ENCODE data around the gene WDR43.
"Not testable (repeated sequence)": the region's sequence is repeated elsewhere in the genome, so short reads cannot be mapped to it uniquely, and the experiment has no call there.

The WDR43 gene

DNA sequence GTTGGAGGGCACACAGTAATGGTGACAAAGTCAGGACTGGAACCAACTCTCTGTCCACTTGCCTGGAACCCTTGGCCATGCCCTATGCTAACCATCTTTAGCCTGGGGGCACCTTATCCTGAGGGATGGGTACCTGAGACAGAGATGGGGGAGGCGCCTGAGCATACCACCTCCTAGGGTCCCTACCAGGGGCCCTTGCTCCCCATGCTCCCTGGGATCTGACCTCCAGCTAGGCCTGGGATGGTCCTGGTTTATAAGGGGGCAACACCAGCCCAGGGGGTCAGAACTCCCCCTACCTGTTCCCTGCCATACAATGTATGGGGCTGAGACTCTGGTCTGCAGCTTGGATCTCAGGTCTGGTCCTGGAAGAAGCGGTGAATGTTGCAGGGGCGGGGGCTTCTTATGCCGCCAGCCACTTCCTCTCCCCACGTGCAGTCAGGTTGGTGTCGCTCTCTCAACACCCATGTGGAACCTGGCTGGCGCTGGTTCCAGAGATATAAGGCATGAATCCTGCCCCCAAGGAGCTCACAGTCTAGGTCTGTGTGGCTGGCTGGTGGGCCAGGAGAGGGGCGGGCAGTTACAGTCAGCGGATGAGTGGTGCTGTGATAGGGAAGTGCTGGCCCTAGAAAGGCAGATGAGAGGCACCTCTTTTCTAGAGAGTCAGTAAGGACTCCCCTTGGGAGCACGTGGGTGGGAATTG lies 82.9 kb downstream of the WDR43 start:
- no peak overlapping the region for H3K27ac ChIP-seq
- TF ChIP-seq, protein P1, sequence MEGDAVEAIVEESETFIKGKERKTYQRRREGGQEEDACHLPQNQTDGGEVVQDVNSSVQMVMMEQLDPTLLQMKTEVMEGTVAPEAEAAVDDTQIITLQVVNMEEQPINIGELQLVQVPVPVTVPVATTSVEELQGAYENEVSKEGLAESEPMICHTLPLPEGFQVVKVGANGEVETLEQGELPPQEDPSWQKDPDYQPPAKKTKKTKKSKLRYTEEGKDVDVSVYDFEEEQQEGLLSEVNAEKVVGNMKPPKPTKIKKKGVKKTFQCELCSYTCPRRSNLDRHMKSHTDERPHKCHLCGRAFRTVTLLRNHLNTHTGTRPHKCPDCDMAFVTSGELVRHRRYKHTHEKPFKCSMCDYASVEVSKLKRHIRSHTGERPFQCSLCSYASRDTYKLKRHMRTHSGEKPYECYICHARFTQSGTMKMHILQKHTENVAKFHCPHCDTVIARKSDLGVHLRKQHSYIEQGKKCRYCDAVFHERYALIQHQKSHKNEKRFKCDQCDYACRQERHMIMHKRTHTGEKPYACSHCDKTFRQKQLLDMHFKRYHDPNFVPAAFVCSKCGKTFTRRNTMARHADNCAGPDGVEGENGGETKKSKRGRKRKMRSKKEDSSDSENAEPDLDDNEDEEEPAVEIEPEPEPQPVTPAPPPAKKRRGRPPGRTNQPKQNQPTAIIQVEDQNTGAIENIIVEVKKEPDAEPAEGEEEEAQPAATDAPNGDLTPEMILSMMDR (IDR thresholded peaks at IDR 0.05; ENCODE audit: low read depth, low read length), result no peak
- no peak for DNase-seq
- H3K4me3 ChIP-seq (ENCODE audit: low read depth, low read length), result no peak overlapping the region
- H3K27me3 ChIP-seq (ENCODE audit: insufficient read depth, low read depth, severe bottlenecking), result no peaks in the 10 kb centered on the region
- H3K36me3 ChIP-seq, result no peaks in the 10 kb centered on the region
- H3K9me3 ChIP-seq (ENCODE audit: severe bottlenecking), result no peaks in the 10 kb centered on the region

DNA sequence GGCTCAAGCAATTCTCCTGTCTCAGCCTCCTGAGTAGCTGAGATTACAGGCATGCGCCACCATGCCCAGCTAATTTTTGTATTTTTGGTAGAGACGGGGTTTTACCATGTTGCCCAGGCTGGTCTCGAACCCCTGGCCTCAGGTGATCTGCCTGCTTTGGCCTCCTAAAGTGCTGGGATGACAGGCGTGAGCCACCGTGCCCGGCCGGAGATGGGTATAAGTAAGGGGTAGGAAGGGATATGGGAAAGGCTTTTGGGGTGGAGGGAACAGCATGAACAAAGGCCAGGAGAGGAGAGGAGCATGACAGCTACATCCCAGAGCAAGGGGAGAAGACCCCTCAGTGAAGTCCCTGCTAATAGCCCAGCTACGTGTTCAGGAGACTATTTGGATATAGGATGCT lies 83.5 kb downstream of the WDR43 start:
- not testable (repeated sequence) for H3K36me3 ChIP-seq; DNase-seq; H3K9me3 ChIP-seq (ENCODE audit: severe bottlenecking); H3K4me3 ChIP-seq (ENCODE audit: low read depth, low read length); H3K27me3 ChIP-seq (ENCODE audit: insufficient read depth, low read depth, severe bottlenecking); H3K27ac ChIP-seq

DNA sequence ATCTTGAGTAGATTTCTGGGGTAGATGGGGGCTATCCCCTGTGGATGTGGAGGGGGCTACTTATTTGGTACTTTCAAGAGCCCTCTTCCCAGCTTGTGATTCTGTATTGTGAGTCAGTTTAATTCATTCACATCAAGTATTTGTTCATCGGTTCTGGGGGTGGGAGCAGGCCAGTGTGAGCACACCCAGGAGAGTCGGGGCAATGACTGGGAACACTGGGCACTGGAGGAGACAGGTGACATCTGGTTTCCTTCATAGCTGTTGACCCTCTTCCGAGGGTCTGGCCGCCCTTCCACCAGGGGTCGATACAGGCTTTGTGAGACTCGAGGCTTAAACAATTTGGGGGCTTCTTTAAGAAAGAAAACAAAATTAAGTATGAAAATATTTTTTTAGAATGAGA lies 84.1 kb downstream of the WDR43 start:
- Histone ChIP-seq H3K27ac (peak overlapping the region; percentile 40), H3K36me3 (no peaks in the 10 kb centered on the region), H3K27me3 (ENCODE audit: insufficient read depth, low read depth, severe bottlenecking) (no peaks in the 10 kb centered on the region), H3K4me3 (ENCODE audit: low read depth, low read length) (no peak overlapping the region), H3K9me3 (ENCODE audit: severe bottlenecking) (no peaks in the 10 kb centered on the region)
- no peak for DNase-seq
- TF ChIP-seq, protein P1 (IDR thresholded peaks at IDR 0.05; ENCODE audit: low read depth, low read length), result no peak

DNA sequence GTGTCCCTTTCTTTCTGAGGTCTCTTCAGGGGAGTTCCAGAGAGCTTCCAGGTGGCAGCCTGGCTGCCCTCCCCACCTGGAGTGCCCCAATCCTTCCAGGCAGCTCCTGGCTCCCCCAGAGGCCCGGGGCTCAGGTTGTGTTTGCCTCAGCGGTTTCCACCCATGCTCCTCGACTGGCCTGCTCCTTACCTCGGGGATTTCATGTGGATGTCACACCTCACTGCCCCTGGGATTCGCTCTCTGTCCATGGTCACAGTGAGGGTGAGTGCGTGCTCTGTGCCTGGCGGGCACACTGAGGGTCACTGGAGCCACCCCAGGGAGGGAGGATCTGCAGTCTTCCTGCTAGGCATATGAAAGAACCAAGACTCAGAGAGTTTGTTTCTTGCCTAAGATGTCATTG lies 84.6 kb downstream of the WDR43 start:
- H3K4me3 ChIP-seq (ENCODE audit: low read depth, low read length), result no peak overlapping the region
- TF ChIP-seq, protein P1 (IDR thresholded peaks at IDR 0.05; ENCODE audit: low read depth, low read length), result no peak

DNA sequence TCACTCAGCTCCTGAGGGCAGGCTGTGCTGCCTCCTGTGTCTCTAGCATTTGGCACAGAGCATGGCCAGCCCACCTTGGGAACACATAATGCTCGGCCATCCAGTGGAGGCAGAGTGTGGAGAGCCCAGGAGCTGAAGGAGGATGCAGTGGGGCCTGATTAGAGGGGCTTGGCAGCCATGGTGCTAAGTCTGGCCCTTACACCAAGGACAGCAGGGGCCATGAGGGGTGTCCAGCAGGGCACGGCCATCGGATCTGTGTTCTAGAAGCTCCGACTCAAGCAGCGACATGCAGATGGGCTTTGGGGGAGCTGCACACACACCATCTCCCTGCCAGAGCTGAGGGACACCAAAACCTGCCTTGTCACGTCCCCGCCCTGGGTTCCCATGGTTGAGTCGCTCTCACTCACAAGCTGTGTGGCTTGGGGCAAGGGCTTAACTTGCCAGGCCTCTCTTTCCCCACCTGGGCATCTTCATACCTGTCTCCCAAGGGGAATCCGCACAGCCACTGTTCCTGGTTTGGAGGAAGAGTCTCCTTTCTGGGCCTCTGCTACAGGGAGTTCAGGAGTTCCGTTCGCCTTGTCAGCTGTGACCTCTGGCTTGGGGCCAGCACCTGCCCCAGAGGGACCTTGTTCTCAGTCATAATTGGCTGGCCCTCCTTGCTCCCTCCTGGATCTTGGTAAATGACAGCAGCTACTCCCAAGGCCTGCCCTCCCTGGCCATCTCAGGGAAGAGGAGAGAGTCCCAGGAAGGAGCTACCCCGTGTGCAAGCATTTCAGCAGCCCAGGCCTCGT lies 85.3 kb downstream of the WDR43 start:
- H3K4me3 ChIP-seq (ENCODE audit: low read depth, low read length), result no peak overlapping the region
- TF ChIP-seq, protein P1 (IDR thresholded peaks at IDR 0.05; ENCODE audit: low read depth, low read length), result no peak
- H3K36me3 ChIP-seq, result no peaks in the 10 kb centered on the region
- no peaks in the 10 kb centered on the region for H3K9me3 ChIP-seq (ENCODE audit: severe bottlenecking)
- H3K27ac ChIP-seq, result peak overlapping the region; percentile 40
- no peak for DNase-seq
- no peaks in the 10 kb centered on the region for H3K27me3 ChIP-seq (ENCODE audit: insufficient read depth, low read depth, severe bottlenecking)

More for the DNA sequence above, 84.6 kb downstream of the WDR43 start:
- Histone ChIP-seq H3K9me3 (ENCODE audit: severe bottlenecking) (no peaks in the 10 kb centered on the region), H3K27me3 (ENCODE audit: insufficient read depth, low read depth, severe bottlenecking) (no peaks in the 10 kb centered on the region), H3K27ac (peak overlapping the region; percentile 40), H3K36me3 (no peaks in the 10 kb centered on the region)
- DNase-seq, result peak; percentile 70

DNA sequence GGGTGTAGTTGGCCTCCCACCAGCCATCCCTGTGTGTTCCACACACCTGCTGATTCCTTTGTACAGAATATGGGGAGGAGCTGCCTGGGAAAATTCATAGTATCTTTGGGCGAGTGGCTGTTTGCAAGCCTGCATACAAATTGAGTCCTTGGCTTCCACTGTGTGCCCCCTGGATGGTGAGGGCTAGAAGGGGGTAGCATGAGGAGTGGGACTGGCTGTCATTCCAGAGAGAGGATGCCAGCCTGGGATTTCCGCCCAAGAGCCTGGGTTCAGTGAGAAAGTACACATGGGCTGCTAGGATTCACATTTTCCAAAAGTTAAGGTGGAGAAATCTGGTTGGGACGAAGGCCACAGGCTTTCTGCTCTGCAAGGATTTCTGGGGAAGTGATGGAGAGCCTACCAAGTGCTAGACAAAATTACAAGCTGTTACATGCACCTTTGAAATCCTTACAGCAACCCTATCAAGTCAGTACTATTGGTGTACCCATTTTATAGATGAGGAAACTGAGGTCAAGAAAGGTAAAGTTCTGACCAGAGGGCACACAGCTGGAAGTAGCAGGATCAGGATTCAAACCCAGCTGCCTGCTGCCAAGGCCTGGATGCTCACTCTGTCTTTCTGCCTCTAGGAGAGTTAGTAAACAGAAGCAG lies 86.0 kb downstream of the WDR43 start:
- H3K27ac ChIP-seq, result no peak overlapping the region
- TF ChIP-seq, protein P1 (IDR thresholded peaks at IDR 0.05; ENCODE audit: low read depth, low read length), result no peak
- H3K27me3 ChIP-seq (ENCODE audit: insufficient read depth, low read depth, severe bottlenecking), result no peaks in the 10 kb centered on the region
- no peak for DNase-seq
- no peaks in the 10 kb centered on the region for H3K36me3 ChIP-seq
- no peak overlapping the region for H3K4me3 ChIP-seq (ENCODE audit: low read depth, low read length)
- no peaks in the 10 kb centered on the region for H3K9me3 ChIP-seq (ENCODE audit: severe bottlenecking)

All from WERI-Rb-1 (cell line).